IMR-90 (cell line): ENCODE measurements around the gene CD55. TPM values are rescaled to one million over a fixed set of nuclear protein-coding genes. Genes with fewer than 3 reads are reported as not detected.

Experiments used
- ATAC-seq: fragments of 200-7000 bp; cut with Tn5 transposase; 2 replicates; pipeline ENCODE4 v1.9.1; 2020; ENCODE audit warnings: low read depth, mild to moderate bottlenecking, moderate library complexity
- BruUV-seq: library from RNA; stranded (reverse); fragments of 400-500 nt; replicated peaks from 2 replicates; lab custom pipeline; 2021; lab: Mats Ljungman, UMichigan
- CTCF ChIA-PET: fragments of 300-600 bp; formaldehyde crosslinking; extraction: SDS; loops from one replicate; lab custom pipeline; 2021; ENCODE audit warnings: antibody characterized with exemption; lab: Yijun Ruan, JAX
- POLR2A ChIA-PET: fragments of 300-600 bp; sonication (Branson Sonifier 250); formaldehyde crosslinking; loops from one replicate; lab custom pipeline; 2022; ENCODE audit warnings: antibody characterized with exemption; ENCODE audit not compliant: unreplicated experiment; lab: Charles Lee
- DNase-seq: peaks from one replicate; pipeline ENCODE4 v3.0.0; 2013
- H2AFZ ChIP-seq: replicated peaks from 2 replicates; pipeline ENCODE3; 2013; ENCODE audit warnings: low read length, mild to moderate bottlenecking; ENCODE audit not compliant: poor library complexity
- H2AK5ac ChIP-seq: 2 replicates; pipeline ENCODE4 v1.6.1; 2013; ENCODE audit warnings: low read depth, low read length, inconsistent platforms
- H2AK9ac ChIP-seq: replicated peaks from 2 replicates; pipeline ENCODE3; 2013; ENCODE audit warnings: mild to moderate bottlenecking, low read depth, low read length, moderate library complexity; ENCODE audit not compliant: poor library complexity
- H2BK120ac ChIP-seq: 2 replicates; pipeline ENCODE4 v1.6.1; 2013; ENCODE audit warnings: low read depth, low read length, inconsistent platforms
- H2BK15ac ChIP-seq: 3 replicates; pipeline ENCODE4 v1.6.1; 2013; ENCODE audit warnings: low read depth, low read length, inconsistent platforms
- H2BK20ac ChIP-seq: 2 replicates; pipeline ENCODE4 v1.6.1; 2013; ENCODE audit warnings: low read depth, mild to moderate bottlenecking, inconsistent platforms, low read length, moderate library complexity
- H2BK5ac ChIP-seq: 2 replicates; pipeline ENCODE4 v1.6.1; 2013; ENCODE audit warnings: mild to moderate bottlenecking, low read depth, low read length, inconsistent platforms; ENCODE audit not compliant: poor library complexity, severe bottlenecking
- H3K14ac ChIP-seq: replicated peaks from 2 replicates; pipeline ENCODE4 v1.6.1; 2013; ENCODE audit warnings: low read depth, low read length, inconsistent platforms
- H3K18ac ChIP-seq: 2 replicates; pipeline ENCODE4 v1.6.1; 2013; ENCODE audit warnings: low read depth, low read length, control low read depth
- H3K23ac ChIP-seq: 2 replicates; pipeline ENCODE4 v1.6.1; 2013; ENCODE audit warnings: low read depth, low read length, inconsistent platforms
- H3K27ac ChIP-seq: 2 replicates; pipeline ENCODE4 v1.5.1; 2013; ENCODE audit warnings: mild to moderate bottlenecking, control low read depth, low read length; ENCODE audit not compliant: insufficient read depth
- H3K27me3 ChIP-seq: 2 replicates; pipeline ENCODE4 v1.6.1; 2013; ENCODE audit warnings: low read length; ENCODE audit not compliant: control insufficient read depth, insufficient read depth
- H3K36me3 ChIP-seq: 2 replicates; pipeline ENCODE4 v1.6.1; 2013; ENCODE audit warnings: low read length, mixed read lengths; ENCODE audit not compliant: control insufficient read depth, insufficient read depth
- H3K4ac ChIP-seq: 2 replicates; pipeline ENCODE4 v1.6.1; 2013; ENCODE audit warnings: low read depth, low read length, inconsistent platforms
- H3K4me1 ChIP-seq: 2 replicates; pipeline ENCODE4 v1.6.1; 2013; ENCODE audit warnings: low read length, mixed read lengths; ENCODE audit not compliant: control insufficient read depth, insufficient read depth
- H3K4me2 ChIP-seq: 2 replicates; pipeline ENCODE4 v1.6.1; 2013; ENCODE audit warnings: low read depth, mild to moderate bottlenecking, control low read depth, low read length, moderate library complexity
- H3K4me3 ChIP-seq: 2 replicates; pipeline ENCODE4 v1.5.1; 2013; ENCODE audit warnings: low read depth, mild to moderate bottlenecking, control low read depth, low read length, moderate library complexity; ENCODE audit not compliant: insufficient read depth
- H3K56ac ChIP-seq: 2 replicates; pipeline ENCODE4 v1.6.1; 2013; ENCODE audit warnings: low read length, inconsistent platforms; ENCODE audit not compliant: insufficient read depth; ENCODE audit errors: extremely low read depth
- H3K79me1 ChIP-seq, 2 experiments: 2 replicates each; pipeline ENCODE4 v1.6.1; 2013; ENCODE audit warnings: low read length in 2 of 2, inconsistent platforms in 1 of 2, low read depth in 1 of 2
- H3K9ac ChIP-seq: 2 replicates; pipeline ENCODE4 v1.6.1; 2013; ENCODE audit warnings: low read depth, low read length, control low read depth
- H3K9me1 ChIP-seq: 2 replicates; pipeline ENCODE4 v1.6.1; 2013; ENCODE audit warnings: low read length, inconsistent platforms; ENCODE audit not compliant: insufficient read depth
- H3K9me3 ChIP-seq: 2 replicates; pipeline ENCODE4 v1.6.1; 2013; ENCODE audit warnings: low read length; ENCODE audit not compliant: control insufficient read depth, insufficient read depth
- H4K20me1 ChIP-seq: 2 replicates; pipeline ENCODE4 v1.6.1; 2013; ENCODE audit warnings: low read length, inconsistent platforms; ENCODE audit not compliant: insufficient read depth
- H4K5ac ChIP-seq: 2 replicates; pipeline ENCODE4 v1.6.1; 2013; ENCODE audit warnings: mild to moderate bottlenecking, low read depth, low read length, control low read depth
- H4K8ac ChIP-seq, 2 experiments: 2 replicates each; pipeline ENCODE4 v1.6.1; 2013; ENCODE audit warnings: low read depth in 2 of 2, low read length in 2 of 2, control low read depth in 1 of 2, inconsistent platforms in 1 of 2
- H4K91ac ChIP-seq: 2 replicates; pipeline ENCODE4 v1.6.1; 2013; ENCODE audit warnings: low read depth, low read length, inconsistent platforms; ENCODE audit not compliant: insufficient read depth
- BHLHE40 ChIP-seq: fragments of 150-350 bp; IDR thresholded peaks from 2 replicates; pipeline ENCODE4 v1.6.1; 2016; ENCODE audit warnings: mild to moderate bottlenecking, low read depth, low read length
- CHD1 ChIP-seq: IDR thresholded peaks from 2 replicates; pipeline ENCODE4 v1.6.1; 2012; ENCODE audit warnings: low read depth, low read length, improper control_type of control experiment
- MAFK ChIP-seq: IDR thresholded peaks from 2 replicates; pipeline ENCODE4 v1.6.1; 2012; ENCODE audit warnings: low read depth, low read length, improper control_type of control experiment
- MAZ ChIP-seq: IDR thresholded peaks from 2 replicates; pipeline ENCODE4 v1.6.1; 2012; ENCODE audit warnings: low read depth, mild to moderate bottlenecking, low read length, improper control_type of control experiment, moderate library complexity, borderline replicate concordance
- RCOR1 ChIP-seq: IDR thresholded peaks from 2 replicates; pipeline ENCODE4 v1.6.1; 2012; ENCODE audit warnings: mild to moderate bottlenecking, low read length, improper control_type of control experiment; ENCODE audit not compliant: insufficient replicate concordance
- SMC3 ChIP-seq: fragments of 150-350 bp; IDR thresholded peaks from 2 replicates; pipeline ENCODE4 v1.6.1; 2016; ENCODE audit warnings: low read depth, mild to moderate bottlenecking, antibody characterized with exemption, low read length, moderate library complexity
- WGBS, 2 experiments: methylation state at CpG; one replicate each; pipeline versions ENCODE4 v1.1.5 to v1.1.7; 2013; ENCODE audit warnings: missing lambda C conversion rate in 2 of 2; ENCODE audit not compliant: insufficient read length in 1 of 2; ENCODE audit errors: extremely low coverage in 2 of 2; 5-methylcytosine and 5-hydroxymethylcytosine counted together
- dilution Hi-C: fragments of 300-500 bp; cut with HindIII; formaldehyde crosslinking; loops from one replicate; pipeline ENCODE4 v1.14.3; 2018; ENCODE audit warnings: low sequenced_read_pairs; ENCODE audit not compliant: unreplicated experiment
- in situ Hi-C: fragments of 300-500 bp; cut with MboI; formaldehyde crosslinking; loops from 3 replicates; pipeline ENCODE4 v1.14.3; 2019; ENCODE audit warnings: low sequenced_read_pairs, inconsistent platforms, mixed read lengths
- intact Hi-C: fragments of 100-400 bp; cut with micrococcal nuclease; formaldehyde crosslinking; loops from 2 replicates; pipeline ENCODE4 v1.10.0; 2022
- polyA plus RNA-seq, 3 experiments: library from polyadenylated mRNA; depleted of rRNA; stranded (reverse); fragments of >200 nt; gene quantifications; 2 replicates each; pipeline ENCODE4 v1.2.3, GENCODE V29; 2012; ENCODE audit warnings: low replicate concordance in 1 of 3
- total RNA-seq: library from RNA; depleted of rRNA; stranded (reverse); fragments of >200 nt; gene quantifications from 2 replicates; pipeline ENCODE4 v1.2.3, GENCODE V29; 2012
- TF ChIP-seq, protein P1 (sequence below): conservative IDR thresholded peaks from 2 replicates; pipeline ENCODE4 v1.5.1; 2012; ENCODE audit warnings: mild to moderate bottlenecking, low read depth, low read length, improper control_type of control experiment
- TF ChIP-seq, protein P2 (sequence below): fragments of 150-350 bp; IDR thresholded peaks from 2 replicates; pipeline ENCODE4 v1.6.1; 2016; ENCODE audit warnings: low read depth, mild to moderate bottlenecking, low read length, moderate library complexity, borderline replicate concordance

CD55 gene
- total and polyA plus RNA-seq, 2 of the 4 experiments (the other 2 are of a cell fraction) = 6.6 to 11.5 TPM

DNA sequence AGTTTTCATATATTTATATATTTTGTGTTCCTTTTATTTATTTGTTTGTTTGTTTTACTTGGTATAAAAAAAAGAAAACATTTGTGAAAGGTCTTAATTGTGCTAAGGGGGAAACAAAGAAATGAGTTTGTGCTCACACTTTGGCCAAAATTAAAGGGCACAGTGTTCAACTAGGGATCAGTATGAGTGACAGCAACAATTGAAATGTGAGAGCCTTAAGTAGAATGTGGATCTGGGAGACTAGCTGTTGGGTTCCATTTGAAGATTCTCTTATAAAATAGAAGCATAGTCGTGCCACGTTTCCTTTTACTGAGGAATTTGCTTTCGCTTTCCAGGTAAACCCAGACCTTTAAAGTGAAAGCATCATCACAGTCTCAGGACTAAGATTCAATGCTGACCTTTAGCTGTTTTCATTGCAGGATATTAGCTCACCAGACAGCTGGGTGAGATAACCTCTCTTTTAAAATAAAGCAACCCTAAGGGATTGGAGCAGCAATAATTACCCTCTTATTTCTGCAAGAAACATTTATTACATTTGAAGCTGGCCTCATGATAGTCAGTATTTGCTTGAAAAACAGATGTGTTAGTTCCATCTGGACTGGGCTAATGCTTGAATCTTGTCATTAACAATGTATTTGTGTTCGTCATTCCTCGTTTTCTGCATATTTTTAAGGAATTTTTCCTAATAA, 37.1 kb upstream of the CD55 start:
- Histone ChIP-seq H3K4ac (no peak overlapping the region), H3K23ac (no peak overlapping the region), H2AFZ (no peak overlapping the region), H3K56ac (no peak overlapping the region), H3K4me2 (no peak overlapping the region; the same call in 1 of the 2 replicates), H2BK120ac (peak overlapping the region; percentile 58), H3K27ac (no peak overlapping the region), H4K8ac (peak overlapping the region in 1 of 2 experiments; percentile 34; a peak in 1 of 4 replicates), H3K14ac (no peak overlapping the region), H3K9ac (no peak overlapping the region), H3K79me1 (no peaks in the 10 kb centered on the region), H2BK15ac (peak overlapping the region; percentile 18; the same call in 1 of the 3 replicates), H3K4me3 (no peak overlapping the region), H4K91ac (0 out of 2 replicates have a peak overlapping the region, but pooled peaks have one; percentile 32), H2BK5ac (no peak overlapping the region), H2AK9ac (no peak overlapping the region), H3K4me1 (peaks cover 8% of the 10 kb centered on the region), H2AK5ac (no peak overlapping the region), H3K36me3 (no peaks in the 10 kb centered on the region), H3K9me3 (no peaks in the 10 kb centered on the region), H3K27me3 (no peaks in the 10 kb centered on the region; the same call in 1 of the 2 replicates), H4K20me1 (no peaks in the 10 kb centered on the region), H3K9me1 (peaks cover 10% of the 10 kb centered on the region; the same call in 1 of the 2 replicates), H2BK20ac (peak overlapping the region; percentile 40; the same call in 1 of the 2 replicates), H4K5ac (no peak overlapping the region), H3K18ac (peak overlapping the region; percentile 64; the same call in 1 of the 2 replicates)
- intact Hi-C loops (no loop called here), dilution Hi-C loops (no loop called here), in situ Hi-C loops (no loop called here)
- WGBS, 2 experiments = 70% methylated on average over 2 of the region's 5 CpGs; no CpG with 5 or more reads in 1 of the 2 experiments
- no TSS peak for BruUV-seq
- CTCF ChIA-PET = no interaction called here
- peak; percentile 9 for DNase-seq
- POLR2A ChIA-PET = no interaction called here
- TF ChIP-seq RCOR1 (no peak), MAFK (no peak), CHD1 (no peak), MAZ (no peak), BHLHE40 (no peak), SMC3 (no peak)
- TF ChIP-seq, protein P1, sequence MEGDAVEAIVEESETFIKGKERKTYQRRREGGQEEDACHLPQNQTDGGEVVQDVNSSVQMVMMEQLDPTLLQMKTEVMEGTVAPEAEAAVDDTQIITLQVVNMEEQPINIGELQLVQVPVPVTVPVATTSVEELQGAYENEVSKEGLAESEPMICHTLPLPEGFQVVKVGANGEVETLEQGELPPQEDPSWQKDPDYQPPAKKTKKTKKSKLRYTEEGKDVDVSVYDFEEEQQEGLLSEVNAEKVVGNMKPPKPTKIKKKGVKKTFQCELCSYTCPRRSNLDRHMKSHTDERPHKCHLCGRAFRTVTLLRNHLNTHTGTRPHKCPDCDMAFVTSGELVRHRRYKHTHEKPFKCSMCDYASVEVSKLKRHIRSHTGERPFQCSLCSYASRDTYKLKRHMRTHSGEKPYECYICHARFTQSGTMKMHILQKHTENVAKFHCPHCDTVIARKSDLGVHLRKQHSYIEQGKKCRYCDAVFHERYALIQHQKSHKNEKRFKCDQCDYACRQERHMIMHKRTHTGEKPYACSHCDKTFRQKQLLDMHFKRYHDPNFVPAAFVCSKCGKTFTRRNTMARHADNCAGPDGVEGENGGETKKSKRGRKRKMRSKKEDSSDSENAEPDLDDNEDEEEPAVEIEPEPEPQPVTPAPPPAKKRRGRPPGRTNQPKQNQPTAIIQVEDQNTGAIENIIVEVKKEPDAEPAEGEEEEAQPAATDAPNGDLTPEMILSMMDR = no peak
- TF ChIP-seq, protein P2, sequence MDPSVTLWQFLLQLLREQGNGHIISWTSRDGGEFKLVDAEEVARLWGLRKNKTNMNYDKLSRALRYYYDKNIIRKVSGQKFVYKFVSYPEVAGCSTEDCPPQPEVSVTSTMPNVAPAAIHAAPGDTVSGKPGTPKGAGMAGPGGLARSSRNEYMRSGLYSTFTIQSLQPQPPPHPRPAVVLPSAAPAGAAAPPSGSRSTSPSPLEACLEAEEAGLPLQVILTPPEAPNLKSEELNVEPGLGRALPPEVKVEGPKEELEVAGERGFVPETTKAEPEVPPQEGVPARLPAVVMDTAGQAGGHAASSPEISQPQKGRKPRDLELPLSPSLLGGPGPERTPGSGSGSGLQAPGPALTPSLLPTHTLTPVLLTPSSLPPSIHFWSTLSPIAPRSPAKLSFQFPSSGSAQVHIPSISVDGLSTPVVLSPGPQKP = no peak
- ATAC-seq = peak; percentile 16
